NT2/D1 (cell line): Measurements from ENCODE around the gene CD44.

Experiments
- SUZ12 ChIP-seq: IDR thresholded peaks from 2 replicates; pipeline ENCODE4 v1.6.1; 2011; ENCODE audit not compliant: insufficient read length, insufficient read depth; ENCODE audit errors: extremely low read depth
- YY1 ChIP-seq: IDR thresholded peaks from 2 replicates; pipeline ENCODE4 v1.6.1; 2011; ENCODE audit not compliant: insufficient read length, insufficient read depth
- ZNF274 ChIP-seq: IDR thresholded peaks from 2 replicates; pipeline ENCODE4 v1.6.1; 2011; ENCODE audit warnings: mild to moderate bottlenecking, low read depth, low read length

GRCh38 chr11:35250621-35251020, 111.7 kb downstream of the CD44 start:
- TF ChIP-seq ZNF274 (no peak), YY1 (no peak), SUZ12 (no peak)
